Fibroblast of pulmonary artery (primary cell): ENCODE measurements around the gene PRDM7.

Experiments
- DNase-seq: peaks from one replicate; pipeline ENCODE4 v3.0.0-alpha.2; 2010; ENCODE audit warnings: low read depth
- H3K4me3 ChIP-seq: replicated peaks from 2 replicates; pipeline ENCODE4 v1.5.1; 2011; ENCODE audit warnings: low read depth, mild to moderate bottlenecking, control low read depth, low read length, moderate library complexity
- CTCF ChIP-seq: IDR thresholded peaks from 2 replicates; pipeline ENCODE4 v1.5.1; 2011; ENCODE audit warnings: mild to moderate bottlenecking, control low read depth, low read length, inconsistent platforms; ENCODE audit errors: missing control alignments

The PRDM7 gene

GRCh38 chr16:90035902-90036301, 41.2 kb downstream of the PRDM7 start:
- DNase-seq: no peak
- TF ChIP-seq CTCF: no peak
- no peak overlapping the region for H3K4me3 ChIP-seq

DNA sequence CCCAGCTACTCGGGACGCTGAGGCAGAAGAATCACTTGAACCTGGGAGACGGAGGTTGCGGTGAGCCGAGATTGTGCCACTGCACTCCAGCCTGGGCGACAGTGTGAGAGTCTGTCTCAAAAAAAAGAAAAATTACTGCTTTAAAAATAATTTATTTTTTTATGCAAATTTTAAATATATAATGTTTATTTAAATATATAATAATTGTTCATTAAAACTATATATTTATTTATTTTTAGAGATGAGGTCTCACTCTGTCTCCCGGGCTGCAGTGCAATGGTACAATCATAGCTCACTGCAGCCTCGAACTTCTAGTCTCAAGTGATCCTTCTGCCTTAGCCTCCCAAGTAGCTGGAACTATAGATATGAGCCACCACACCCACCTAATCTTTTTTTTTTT, 42.6 kb downstream of the PRDM7 start:
- DNase-seq: no peak
- TF ChIP-seq CTCF: no peak
- no peak overlapping the region for H3K4me3 ChIP-seq

- DNase-seq: no peak
- H3K4me3 ChIP-seq: no peak overlapping the region
- no peak for TF ChIP-seq CTCF
These were observed 43.7 kb downstream of the PRDM7 start for GRCh38 chr16:90033387-90033786.

DNA sequence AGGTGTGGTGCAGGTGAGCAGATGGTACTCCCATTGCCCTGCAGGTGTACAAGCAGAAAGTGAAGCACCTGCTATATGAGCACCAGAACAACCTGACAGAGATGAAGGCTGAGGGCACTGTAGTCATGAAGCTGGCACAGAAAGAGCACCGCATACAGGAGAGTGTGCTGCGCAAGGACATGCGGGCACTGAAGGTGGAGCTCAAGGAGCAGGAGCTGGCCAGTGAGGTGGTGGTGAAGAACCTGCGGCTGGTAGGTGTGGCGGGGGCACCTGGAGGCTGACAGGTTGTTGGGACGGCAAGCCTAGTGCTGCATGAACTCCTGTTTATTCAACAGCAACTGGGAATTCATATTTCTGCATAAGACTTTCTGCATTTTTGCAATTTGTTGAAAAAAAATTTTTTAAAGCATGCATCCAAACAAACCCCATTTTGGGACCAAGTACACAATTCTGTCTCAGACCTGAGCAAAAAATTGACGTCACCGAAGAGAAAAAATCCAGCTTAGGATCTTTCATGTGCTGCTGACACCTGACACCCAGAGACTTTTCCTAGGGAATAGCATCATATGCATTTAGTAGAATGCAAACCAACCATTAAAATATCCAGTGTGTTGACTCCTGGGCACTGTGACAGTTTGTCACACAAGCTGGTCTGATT, 44.3 kb downstream of the PRDM7 start:
- peak; percentile 57 for DNase-seq

GRCh38 chr16:90031931-90032673, 45.0 kb downstream of the PRDM7 start:
- TF ChIP-seq CTCF: no peak
- H3K4me3 ChIP-seq: no peak overlapping the region
- DNase-seq: peak; percentile 61

More for the DNA sequence above, 44.3 kb downstream of the PRDM7 start:
- H3K4me3 ChIP-seq: no peak overlapping the region
- TF ChIP-seq CTCF: no peak

DNA sequence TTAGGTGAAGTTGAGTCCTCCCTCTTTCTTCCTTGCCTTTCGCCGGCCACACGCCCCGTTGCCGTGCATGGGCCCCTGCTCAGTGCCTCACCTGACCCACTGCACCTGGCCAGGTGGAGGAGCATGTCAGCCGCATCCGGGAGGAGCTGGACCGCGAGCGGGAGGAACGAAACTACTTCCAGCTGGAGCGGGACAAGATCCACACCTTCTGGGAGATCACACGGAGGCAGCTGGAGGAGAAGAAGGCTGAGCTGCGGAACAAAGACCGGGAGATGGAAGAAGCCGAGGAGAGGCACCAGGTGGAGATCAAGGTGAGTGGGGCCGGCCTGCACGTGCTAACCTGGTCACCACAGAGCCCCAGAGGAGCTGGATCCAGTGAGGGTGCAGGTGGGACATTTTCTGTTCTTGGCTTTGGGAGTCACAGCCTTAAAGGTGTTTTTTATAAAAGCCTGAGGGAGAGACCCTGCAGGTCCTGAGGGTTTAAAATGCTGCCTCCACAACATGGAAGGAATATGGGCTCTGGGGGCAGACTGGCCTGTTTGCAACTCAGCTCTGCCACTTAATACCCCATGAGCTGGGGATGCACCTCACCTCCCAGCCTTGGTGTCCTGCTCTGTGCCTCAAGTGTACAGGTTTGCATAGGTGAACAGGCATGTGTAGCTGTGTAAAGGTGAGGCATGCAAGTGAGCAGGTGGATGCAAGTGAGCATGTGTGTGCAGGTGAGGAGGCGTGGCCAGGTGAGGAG, 45.8 kb downstream of the PRDM7 start:
- no peak overlapping the region for H3K4me3 ChIP-seq
- no peak for DNase-seq
- no peak for TF ChIP-seq CTCF
